ENCODE measurements around the gene ARID5B. TPM values are rescaled to one million over a fixed set of nuclear protein-coding genes. Genes with fewer than 3 reads are reported as not detected.

Gene ARID5B
- total RNA-seq, 1 experiment from 2014 or later = 2.3 TPM

DNA sequence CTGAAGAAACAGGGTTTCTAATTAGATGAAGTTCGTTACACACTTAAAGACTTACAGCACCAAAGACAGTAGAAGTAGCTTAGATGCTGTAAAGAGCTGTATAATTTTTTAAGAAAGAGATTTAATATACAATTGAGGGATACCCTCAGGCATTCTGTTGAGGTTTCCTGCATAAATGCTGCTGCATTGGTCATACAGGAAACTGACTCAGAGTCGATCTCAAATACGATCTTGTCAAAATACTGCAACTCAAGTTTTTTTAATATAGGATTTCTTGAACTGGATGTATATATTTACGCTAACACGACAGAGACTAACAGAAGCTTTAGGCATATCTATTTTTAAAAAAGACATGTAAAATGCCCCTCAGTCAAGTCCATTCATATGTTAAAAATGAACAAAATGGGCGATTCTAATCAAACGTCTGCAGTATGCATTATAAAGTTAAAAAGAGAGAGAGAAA is 2.4 kb upstream of the ARID5B start:
- TF ChIP-seq, protein P1, sequence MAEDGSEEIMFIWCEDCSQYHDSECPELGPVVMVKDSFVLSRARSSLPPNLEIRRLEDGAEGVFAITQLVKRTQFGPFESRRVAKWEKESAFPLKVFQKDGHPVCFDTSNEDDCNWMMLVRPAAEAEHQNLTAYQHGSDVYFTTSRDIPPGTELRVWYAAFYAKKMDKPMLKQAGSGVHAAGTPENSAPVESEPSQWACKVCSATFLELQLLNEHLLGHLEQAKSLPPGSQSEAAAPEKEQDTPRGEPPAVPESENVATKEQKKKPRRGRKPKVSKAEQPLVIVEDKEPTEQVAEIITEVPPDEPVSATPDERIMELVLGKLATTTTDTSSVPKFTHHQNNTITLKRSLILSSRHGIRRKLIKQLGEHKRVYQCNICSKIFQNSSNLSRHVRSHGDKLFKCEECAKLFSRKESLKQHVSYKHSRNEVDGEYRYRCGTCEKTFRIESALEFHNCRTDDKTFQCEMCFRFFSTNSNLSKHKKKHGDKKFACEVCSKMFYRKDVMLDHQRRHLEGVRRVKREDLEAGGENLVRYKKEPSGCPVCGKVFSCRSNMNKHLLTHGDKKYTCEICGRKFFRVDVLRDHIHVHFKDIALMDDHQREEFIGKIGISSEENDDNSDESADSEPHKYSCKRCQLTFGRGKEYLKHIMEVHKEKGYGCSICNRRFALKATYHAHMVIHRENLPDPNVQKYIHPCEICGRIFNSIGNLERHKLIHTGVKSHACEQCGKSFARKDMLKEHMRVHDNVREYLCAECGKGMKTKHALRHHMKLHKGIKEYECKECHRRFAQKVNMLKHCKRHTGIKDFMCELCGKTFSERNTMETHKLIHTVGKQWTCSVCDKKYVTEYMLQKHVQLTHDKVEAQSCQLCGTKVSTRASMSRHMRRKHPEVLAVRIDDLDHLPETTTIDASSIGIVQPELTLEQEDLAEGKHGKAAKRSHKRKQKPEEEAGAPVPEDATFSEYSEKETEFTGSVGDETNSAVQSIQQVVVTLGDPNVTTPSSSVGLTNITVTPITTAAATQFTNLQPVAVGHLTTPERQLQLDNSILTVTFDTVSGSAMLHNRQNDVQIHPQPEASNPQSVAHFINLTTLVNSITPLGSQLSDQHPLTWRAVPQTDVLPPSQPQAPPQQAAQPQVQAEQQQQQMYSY (CRISPR knock-in tag; IDR thresholded peaks at IDR 0.05) = no peak
- TF ChIP-seq, protein P2, sequence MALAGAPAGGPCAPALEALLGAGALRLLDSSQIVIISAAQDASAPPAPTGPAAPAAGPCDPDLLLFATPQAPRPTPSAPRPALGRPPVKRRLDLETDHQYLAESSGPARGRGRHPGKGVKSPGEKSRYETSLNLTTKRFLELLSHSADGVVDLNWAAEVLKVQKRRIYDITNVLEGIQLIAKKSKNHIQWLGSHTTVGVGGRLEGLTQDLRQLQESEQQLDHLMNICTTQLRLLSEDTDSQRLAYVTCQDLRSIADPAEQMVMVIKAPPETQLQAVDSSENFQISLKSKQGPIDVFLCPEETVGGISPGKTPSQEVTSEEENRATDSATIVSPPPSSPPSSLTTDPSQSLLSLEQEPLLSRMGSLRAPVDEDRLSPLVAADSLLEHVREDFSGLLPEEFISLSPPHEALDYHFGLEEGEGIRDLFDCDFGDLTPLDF (CRISPR knock-in tag; IDR thresholded peaks at IDR 0.05) = no peak
- no peak for TF ChIP-seq JUN (CRISPR knock-in tag; IDR thresholded peaks at IDR 0.05)
- TF ChIP-seq, protein P3, sequence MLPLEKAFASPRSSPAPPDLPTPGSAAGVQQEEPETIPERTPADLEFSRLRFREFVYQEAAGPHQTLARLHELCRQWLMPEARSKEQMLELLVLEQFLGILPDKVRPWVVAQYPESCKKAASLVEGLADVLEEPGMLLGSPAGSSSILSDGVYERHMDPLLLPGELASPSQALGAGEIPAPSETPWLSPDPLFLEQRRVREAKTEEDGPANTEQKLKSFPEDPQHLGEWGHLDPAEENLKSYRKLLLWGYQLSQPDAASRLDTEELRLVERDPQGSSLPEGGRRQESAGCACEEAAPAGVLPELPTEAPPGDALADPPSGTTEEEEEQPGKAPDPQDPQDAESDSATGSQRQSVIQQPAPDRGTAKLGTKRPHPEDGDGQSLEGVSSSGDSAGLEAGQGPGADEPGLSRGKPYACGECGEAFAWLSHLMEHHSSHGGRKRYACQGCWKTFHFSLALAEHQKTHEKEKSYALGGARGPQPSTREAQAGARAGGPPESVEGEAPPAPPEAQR (CRISPR knock-in tag; IDR thresholded peaks at IDR 0.05) = no peak
- TF ChIP-seq ZNF219 (CRISPR knock-in tag; IDR thresholded peaks at IDR 0.05; ENCODE audit: borderline replicate concordance) = no peak
- no peak for TF ChIP-seq CREM (CRISPR knock-in tag; IDR thresholded peaks at IDR 0.05)
- no peak for TF ChIP-seq SMAD3 (CRISPR knock-in tag; IDR thresholded peaks at IDR 0.05; ENCODE audit: borderline replicate concordance)
- TF ChIP-seq, protein P4, sequence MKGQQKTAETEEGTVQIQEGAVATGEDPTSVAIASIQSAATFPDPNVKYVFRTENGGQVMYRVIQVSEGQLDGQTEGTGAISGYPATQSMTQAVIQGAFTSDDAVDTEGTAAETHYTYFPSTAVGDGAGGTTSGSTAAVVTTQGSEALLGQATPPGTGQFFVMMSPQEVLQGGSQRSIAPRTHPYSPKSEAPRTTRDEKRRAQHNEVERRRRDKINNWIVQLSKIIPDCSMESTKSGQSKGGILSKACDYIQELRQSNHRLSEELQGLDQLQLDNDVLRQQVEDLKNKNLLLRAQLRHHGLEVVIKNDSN (CRISPR knock-in tag; IDR thresholded peaks at IDR 0.05) = no peak
- H3K4me3 Mint-ChIP-seq = peak overlapping the region; percentile 93
- H3K9me3 Mint-ChIP-seq = no peaks in the 10 kb centered on the region
- peaks cover 51% of the 10 kb centered on the region for H3K27me3 Mint-ChIP-seq (ENCODE audit: low read depth)
- no peaks in the 10 kb centered on the region for H3K36me3 Mint-ChIP-seq
- DNase-seq (ENCODE audit: low spot score) (no peak), ATAC-seq (no peak)
- ChIA-PET POLR2A (no interaction called here), CTCF (interaction anchor here (1.3 kb wide), 1 partner anchor 121 kb away, joined by 4 read pairs; no protein-coding TSS in a partner anchor)
- no peak overlapping the region for H3K27ac Mint-ChIP-seq
- peaks cover 36% of the 10 kb centered on the region for H3K4me1 Mint-ChIP-seq

DNA sequence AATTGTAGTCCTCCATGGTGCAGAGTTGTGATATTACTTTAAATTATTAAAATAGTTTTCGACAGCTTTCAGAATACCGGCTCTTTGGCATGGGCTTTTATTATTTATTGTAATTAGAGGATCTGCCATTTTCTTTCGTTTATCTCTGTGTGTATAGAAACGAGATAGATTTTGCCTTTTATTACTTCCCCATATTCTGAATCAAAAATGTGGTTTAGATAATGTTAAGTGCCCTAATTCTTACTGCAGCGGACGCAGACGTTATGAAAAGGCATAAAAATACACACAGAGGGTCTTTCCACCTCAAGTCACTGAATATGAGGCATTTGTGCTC is 1.9 kb upstream of the ARID5B start:
- Mint-ChIP-seq H3K27me3 (ENCODE audit: low read depth) (peaks cover 51% of the 10 kb centered on the region), H3K9me3 (no peaks in the 10 kb centered on the region), H3K4me1 (peaks cover 42% of the 10 kb centered on the region), H3K4me3 (peak overlapping the region; percentile 93), H3K27ac (no peak overlapping the region), H3K36me3 (no peaks in the 10 kb centered on the region)
- CTCF ChIA-PET = interaction anchor here (1.3 to 1.5 kb wide), 2 partner anchors 65 to 121 kb away, joined by 4 read pairs; no protein-coding TSS in a partner anchor
- ATAC-seq (no peak), DNase-seq (ENCODE audit: low spot score) (no peak)
- TF ChIP-seq, protein P2 (CRISPR knock-in tag; IDR thresholded peaks at IDR 0.05) = no peak
- TF ChIP-seq, protein P5, sequence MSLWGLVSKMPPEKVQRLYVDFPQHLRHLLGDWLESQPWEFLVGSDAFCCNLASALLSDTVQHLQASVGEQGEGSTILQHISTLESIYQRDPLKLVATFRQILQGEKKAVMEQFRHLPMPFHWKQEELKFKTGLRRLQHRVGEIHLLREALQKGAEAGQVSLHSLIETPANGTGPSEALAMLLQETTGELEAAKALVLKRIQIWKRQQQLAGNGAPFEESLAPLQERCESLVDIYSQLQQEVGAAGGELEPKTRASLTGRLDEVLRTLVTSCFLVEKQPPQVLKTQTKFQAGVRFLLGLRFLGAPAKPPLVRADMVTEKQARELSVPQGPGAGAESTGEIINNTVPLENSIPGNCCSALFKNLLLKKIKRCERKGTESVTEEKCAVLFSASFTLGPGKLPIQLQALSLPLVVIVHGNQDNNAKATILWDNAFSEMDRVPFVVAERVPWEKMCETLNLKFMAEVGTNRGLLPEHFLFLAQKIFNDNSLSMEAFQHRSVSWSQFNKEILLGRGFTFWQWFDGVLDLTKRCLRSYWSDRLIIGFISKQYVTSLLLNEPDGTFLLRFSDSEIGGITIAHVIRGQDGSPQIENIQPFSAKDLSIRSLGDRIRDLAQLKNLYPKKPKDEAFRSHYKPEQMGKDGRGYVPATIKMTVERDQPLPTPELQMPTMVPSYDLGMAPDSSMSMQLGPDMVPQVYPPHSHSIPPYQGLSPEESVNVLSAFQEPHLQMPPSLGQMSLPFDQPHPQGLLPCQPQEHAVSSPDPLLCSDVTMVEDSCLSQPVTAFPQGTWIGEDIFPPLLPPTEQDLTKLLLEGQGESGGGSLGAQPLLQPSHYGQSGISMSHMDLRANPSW (CRISPR knock-in tag; conservative IDR thresholded peaks at IDR 0.05; ENCODE audit: low read depth) = no peak
- no peak for TF ChIP-seq ELF4 (CRISPR knock-in tag; IDR thresholded peaks at IDR 0.05; ENCODE audit: low read depth)
- TF ChIP-seq TEAD1 (CRISPR knock-in tag; IDR thresholded peaks at IDR 0.05) = no peak
- POLR2A ChIA-PET = no interaction called here

Data from WTC11 (cell line).